Epithelial cell of esophagus (primary cell): ENCODE results near the gene PAEP.
"Not testable (repeated sequence)": the region's sequence is repeated elsewhere in the genome, so short reads cannot be mapped to it uniquely, and the experiment has no call there.

Experiments
- DNase-seq: peaks from one replicate; pipeline ENCODE4 v3.0.0; 2010; ENCODE audit warnings: low read depth
- H3K4me3 ChIP-seq: 2 replicates; pipeline ENCODE4 v1.5.1; 2011; ENCODE audit warnings: mild to moderate bottlenecking, low read length, control low read depth
- TF ChIP-seq, protein P1 (sequence below): IDR thresholded peaks from 2 replicates; pipeline ENCODE4 v1.5.1; 2011; ENCODE audit warnings: low read depth, mild to moderate bottlenecking, low read length, control low read depth, inconsistent platforms; ENCODE audit not compliant: insufficient read depth; ENCODE audit errors: missing control alignments

The PAEP gene

DNA sequence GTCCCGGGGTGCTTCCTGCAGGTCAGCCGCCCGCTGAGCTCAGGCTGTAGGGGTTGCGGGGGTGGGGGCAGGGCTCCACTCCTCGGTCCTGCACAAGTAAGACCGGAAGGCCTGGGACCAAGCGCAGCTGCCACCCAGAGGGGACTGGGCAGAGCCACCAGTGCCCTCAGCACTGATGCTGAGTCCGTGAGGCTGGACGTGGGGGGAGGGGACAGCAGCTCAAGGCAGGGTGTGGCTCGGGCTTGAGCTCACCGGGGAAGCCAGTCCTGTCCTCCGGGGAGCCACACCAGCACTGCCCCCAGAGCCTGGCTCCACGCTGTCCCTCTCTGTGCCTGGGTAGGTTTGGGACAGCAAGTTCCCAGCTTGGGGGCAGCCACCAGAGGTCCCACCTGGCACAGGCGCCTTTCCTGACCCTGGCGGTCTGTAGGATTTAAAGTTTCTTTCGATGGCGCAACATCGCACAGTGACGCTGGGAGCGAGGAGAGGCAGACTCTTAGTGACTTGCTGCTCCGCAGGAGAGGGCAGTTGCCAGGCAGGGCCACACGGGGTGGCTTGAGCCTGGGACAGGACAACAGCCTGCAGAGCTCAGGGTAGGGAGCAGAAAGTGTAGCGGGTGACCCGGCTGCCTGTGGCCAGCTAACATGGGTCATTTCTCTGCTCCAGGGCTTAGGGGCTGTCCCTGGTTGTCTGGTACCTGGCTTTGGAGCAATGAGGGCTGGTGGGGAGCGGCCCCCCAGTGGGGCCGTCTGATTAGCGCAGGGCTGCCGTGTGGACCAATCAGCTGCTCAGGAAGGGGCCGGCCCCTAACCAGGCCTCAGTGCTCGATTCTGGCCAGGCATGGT lies 34.6 kb upstream of the PAEP start:
- TF ChIP-seq, protein P1, sequence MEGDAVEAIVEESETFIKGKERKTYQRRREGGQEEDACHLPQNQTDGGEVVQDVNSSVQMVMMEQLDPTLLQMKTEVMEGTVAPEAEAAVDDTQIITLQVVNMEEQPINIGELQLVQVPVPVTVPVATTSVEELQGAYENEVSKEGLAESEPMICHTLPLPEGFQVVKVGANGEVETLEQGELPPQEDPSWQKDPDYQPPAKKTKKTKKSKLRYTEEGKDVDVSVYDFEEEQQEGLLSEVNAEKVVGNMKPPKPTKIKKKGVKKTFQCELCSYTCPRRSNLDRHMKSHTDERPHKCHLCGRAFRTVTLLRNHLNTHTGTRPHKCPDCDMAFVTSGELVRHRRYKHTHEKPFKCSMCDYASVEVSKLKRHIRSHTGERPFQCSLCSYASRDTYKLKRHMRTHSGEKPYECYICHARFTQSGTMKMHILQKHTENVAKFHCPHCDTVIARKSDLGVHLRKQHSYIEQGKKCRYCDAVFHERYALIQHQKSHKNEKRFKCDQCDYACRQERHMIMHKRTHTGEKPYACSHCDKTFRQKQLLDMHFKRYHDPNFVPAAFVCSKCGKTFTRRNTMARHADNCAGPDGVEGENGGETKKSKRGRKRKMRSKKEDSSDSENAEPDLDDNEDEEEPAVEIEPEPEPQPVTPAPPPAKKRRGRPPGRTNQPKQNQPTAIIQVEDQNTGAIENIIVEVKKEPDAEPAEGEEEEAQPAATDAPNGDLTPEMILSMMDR, result no peak
- no peak for DNase-seq
- H3K4me3 ChIP-seq, result no peak overlapping the region

DNA sequence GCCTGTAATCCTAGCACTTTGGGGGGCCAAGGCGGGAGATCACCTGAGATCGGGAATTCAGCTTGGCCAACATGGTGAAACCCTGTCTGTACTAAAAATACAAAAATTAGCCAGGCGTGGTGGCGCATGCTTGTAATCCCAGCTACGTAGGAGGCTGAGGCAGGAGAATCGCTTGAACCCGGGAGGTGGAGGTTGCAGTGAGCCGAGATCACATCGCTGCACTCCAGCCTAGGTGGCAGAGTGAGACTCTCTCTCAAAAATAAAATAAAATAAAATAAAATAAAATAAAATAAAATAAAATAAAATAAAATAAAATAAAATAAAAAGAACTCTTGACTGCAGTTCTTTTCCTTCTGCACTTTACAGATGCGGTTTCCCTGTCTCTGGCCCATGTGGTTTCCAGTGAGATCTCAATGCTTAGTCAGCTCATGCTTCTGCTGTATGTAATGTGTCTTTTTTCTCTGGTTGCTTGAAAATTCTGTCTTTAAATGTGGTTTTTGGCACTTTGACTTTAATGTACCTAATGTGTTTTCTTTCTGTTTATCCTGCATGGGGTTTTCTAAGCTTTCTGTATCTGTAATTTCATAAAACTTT lies 32.6 kb upstream of the PAEP start:
- H3K4me3 ChIP-seq, DNase-seq: not testable (repeated sequence)

DNA sequence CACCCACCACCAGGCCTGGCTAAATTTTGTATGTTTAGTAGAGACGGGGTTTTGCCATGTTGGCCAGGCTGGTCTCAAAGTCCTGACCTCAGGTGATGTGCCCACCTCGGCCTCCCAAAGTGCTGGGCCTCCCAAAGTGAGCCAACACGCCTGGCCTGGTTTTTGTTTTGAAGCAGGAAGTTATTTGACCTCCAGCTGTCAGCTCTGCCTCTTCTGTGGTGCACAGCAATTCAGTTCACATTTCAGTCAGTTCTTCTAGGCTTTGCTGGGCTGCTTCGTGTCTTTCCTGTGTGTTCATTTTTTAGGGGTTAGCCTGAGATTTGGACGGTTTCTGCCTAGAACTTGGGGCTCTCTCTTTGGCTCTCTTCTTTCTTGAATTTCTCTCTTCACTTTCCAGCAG lies 31.4 kb upstream of the PAEP start:
- no peak for DNase-seq
- no peak overlapping the region for H3K4me3 ChIP-seq
- TF ChIP-seq, protein P1, result no peak

DNA sequence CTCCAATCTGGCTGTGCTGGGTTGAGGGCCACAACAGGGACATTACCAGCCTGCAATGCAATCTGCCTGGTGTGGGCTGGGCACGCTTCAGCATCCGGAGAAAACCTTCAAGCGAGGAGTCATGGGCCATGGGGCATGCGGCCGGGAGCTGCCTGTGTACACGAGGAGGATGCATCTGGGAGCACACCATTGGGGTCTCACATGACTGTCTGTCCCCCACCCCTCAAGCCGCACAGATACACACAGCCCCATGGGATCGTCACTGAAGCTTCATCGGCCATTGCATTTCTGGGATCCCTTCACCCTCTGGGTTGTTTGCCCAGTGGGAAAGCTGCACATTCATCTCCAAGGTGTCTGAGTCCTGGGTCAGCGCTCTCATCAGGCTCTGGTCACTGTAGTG lies 30.5 kb upstream of the PAEP start:
- H3K4me3 ChIP-seq, result no peak overlapping the region
- TF ChIP-seq, protein P1, result no peak
- DNase-seq, result no peak

DNA sequence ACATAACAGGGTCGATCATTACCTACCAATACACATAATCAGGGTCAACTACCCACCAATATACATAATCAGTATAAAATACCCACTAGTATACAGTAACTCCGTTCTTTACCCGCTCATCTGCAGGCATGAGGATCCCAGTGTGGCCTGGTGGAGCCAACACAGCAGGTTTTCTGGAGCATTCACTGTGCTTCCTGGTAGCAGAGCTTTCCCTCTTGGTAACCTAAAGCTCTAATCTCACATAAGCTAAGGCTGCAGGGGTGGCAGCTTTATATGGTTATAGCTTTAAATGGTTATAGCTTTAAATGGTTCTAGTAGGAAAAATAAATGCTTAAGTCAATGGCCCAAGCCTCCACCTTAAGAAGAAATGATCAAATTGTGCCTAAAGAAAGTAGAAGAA lies 28.4 kb upstream of the PAEP start:
- TF ChIP-seq, protein P1, result no peak
- no peak overlapping the region for H3K4me3 ChIP-seq
- no peak for DNase-seq

DNA sequence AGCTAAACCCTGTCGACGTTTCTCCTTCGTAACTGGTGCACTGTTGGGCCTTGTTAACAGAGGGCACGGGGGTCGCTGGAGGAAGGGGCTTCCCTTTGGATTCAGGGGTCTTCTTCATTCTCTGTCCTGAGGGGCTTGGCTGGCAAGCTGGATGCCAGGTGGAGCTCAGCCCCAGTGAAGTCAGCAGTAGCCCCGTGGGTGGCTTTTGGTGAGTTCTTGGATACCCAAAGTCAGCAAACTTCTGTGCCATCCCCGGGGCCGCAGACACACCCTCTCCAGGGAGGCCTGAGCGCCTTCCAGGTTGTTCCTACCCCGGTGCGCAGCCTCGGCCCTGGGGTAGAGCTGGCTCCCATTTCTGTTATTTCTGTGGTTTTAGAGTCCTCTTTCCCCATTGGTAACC lies 27.9 kb upstream of the PAEP start:
- no peak overlapping the region for H3K4me3 ChIP-seq
- no peak for DNase-seq
- TF ChIP-seq, protein P1, result no peak

DNA sequence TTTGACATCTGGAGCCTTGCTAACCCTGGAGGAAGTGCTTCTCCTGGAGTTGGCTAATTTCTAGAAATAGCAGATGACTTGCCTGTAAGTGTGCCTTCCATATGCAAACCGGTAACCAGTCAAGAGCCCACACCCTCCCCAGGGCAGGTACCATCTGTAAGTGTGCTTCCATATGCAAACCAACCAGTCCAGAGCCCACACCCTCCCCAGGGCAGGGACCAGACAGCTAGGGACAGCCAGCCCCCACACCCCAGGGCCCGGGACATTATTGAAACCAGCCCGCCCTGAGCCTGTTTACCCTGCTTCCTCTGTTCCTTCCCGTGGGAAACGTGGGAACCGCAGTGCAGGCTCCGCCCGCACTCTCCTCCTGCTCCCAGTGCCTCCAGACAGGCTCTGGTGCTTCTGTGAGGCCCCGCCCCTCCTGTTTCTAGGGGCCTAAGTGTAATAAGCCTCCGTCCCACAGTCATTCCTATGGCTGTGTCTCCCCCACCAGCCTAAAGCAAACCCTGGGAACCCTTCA lies 27.3 kb upstream of the PAEP start:
- not testable (repeated sequence) for H3K4me3 ChIP-seq, DNase-seq

DNA sequence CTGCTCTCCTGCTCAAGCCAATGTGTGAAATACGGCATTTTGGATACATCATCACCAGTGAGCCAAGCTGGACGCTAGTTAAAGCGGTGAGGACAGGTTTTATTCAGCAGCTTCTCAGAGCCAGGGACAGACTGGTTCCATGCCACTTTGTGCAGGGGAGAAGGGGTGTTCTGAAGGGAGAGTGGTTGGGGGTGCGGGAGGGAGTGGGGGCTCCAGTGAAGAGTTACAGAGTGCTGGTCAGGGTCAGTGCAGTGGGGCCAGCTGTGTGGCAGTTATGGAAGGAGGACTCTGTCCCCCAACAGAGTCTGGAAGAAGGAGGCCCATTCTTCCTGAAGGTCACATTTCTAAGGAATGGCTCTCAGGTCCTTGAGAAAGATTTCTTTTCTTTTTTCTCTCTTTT lies 26.7 kb upstream of the PAEP start:
- not testable (repeated sequence) for DNase-seq, H3K4me3 ChIP-seq

DNA sequence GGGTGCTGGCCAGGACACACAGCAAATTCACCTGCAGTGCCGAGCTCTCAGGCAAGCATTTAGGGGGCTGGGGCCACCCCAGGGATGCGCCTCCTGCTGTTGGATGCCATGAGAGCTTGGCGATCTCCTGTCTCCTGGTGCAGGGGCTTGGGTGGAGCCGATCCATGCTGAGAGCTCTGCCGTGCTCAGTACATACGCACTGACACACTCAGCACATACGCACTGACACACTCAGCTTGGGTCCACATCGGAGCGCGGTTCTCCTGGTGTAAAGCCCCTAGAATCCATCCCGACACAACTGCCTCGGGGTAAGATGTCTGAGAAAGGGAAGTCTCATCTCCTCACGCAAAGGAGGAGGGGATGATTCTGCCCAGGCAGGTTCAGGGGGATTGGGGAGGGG lies 25.9 kb upstream of the PAEP start:
- not testable (repeated sequence) for DNase-seq, H3K4me3 ChIP-seq
